Astrocyte of the spinal cord (primary cell): ENCODE measurements around the gene DNM3.
"Not testable (repeated sequence)": the region's sequence is repeated elsewhere in the genome, so short reads cannot be mapped to it uniquely, and the experiment has no call there.

ENCODE experiments used
- DNase-seq: peaks from one replicate; pipeline ENCODE4 v3.0.0; 2011; ENCODE audit warnings: low read depth, low spot score
- H3K4me3 ChIP-seq: 2 replicates; pipeline ENCODE4 v1.5.1; 2011; ENCODE audit warnings: low read depth, mild to moderate bottlenecking, low read length, moderate library complexity
- CTCF ChIP-seq: IDR thresholded peaks from 2 replicates; pipeline ENCODE4 v1.5.1; 2012; ENCODE audit warnings: low read depth, mild to moderate bottlenecking, low read length, inconsistent platforms
- in situ Hi-C: cut with HindIII; loops from 2 replicates; pipeline ENCODE4 v1.10.0; 2017; ENCODE audit warnings: low sequenced_read_pairs

Gene DNM3

GRCh38 chr1:172069534-172069933, 228.2 kb downstream of the DNM3 start:
- in situ Hi-C loops: no loop called here
- H3K4me3 ChIP-seq: no peak overlapping the region
- peak; percentile 25 for DNase-seq
- no peak for TF ChIP-seq CTCF

- no peak for TF ChIP-seq CTCF
- no peak overlapping the region for H3K4me3 ChIP-seq
- DNase-seq: no peak
- in situ Hi-C loops: no loop called here
Measured at GRCh38 chr1:172070055-172070454, 228.8 kb downstream of the DNM3 start.

GRCh38 chr1:172071746-172072145, 230.4 kb downstream of the DNM3 start:
- DNase-seq: no peak
- in situ Hi-C loops: no loop called here
- TF ChIP-seq CTCF: no peak
- H3K4me3 ChIP-seq: no peak overlapping the region

GRCh38 chr1:172079859-172080258, 238.6 kb downstream of the DNM3 start:
- in situ Hi-C loops, H3K4me3 ChIP-seq, DNase-seq: not testable (repeated sequence)

GRCh38 chr1:172083191-172083590, 241.9 kb downstream of the DNM3 start:
- H3K4me3 ChIP-seq: no peak overlapping the region
- TF ChIP-seq CTCF: no peak
- in situ Hi-C loops: no loop called here
- no peak for DNase-seq

GRCh38 chr1:172084876-172085275, 243.6 kb downstream of the DNM3 start:
- in situ Hi-C loops: no loop called here
- no peak overlapping the region for H3K4me3 ChIP-seq
- no peak for DNase-seq
- TF ChIP-seq CTCF: no peak

GRCh38 chr1:172085317-172085716, 244.0 kb downstream of the DNM3 start:
- H3K4me3 ChIP-seq: no peak overlapping the region
- in situ Hi-C loops: no loop called here
- DNase-seq: no peak
- TF ChIP-seq CTCF: no peak
